Ovary (tissue), 9 donors: Measurements from ENCODE around the gene TRIM3. TPM values are rescaled to one million over a fixed set of nuclear protein-coding genes. Genes with fewer than 3 reads are reported as not detected.

Experiments
- DNase-seq, 5 donors: peaks; one replicate each; pipeline ENCODE4 v3.0.0-alpha.2; 2019 to 2020
- H3K27ac ChIP-seq, 2 donors: fragments of 200-600 bp; one replicate each; pipeline versions ENCODE4 v1.5.1 to v1.8.0; 2019 to 2022
- H3K27me3 ChIP-seq: fragments of 200-600 bp; one replicate; pipeline ENCODE4 v1.8.0; 2022
- H3K36me3 ChIP-seq: fragments of 200-600 bp; sonication (generic); one replicate; pipeline ENCODE4 v1.5.1; 2019
- H3K4me1 ChIP-seq: one replicate; pipeline ENCODE4 v1.8.1; 2013; ENCODE audit warnings: mild to moderate bottlenecking, moderate library complexity; ENCODE audit not compliant: insufficient read depth
- H3K4me3 ChIP-seq: fragments of 200-600 bp; sonication (generic); one replicate; pipeline ENCODE4 v1.5.1; 2017
- H3K9me3 ChIP-seq, 2 donors: fragments of 200-600 bp in 1 of 2; sonication (generic) in 1 of 2; one replicate each; pipeline versions ENCODE4 v1.5.1 to v1.8.1; 2013 to 2019; ENCODE audit warnings: mild to moderate bottlenecking in 1 of 2, moderate library complexity in 1 of 2
- CTCF ChIP-seq, 3 donors: fragments of 450-650 bp in 2 of 3; fragments of 200-600 bp in 1 of 3; IDR thresholded peaks; one replicate each; pipeline versions ENCODE4 v1.5.1 to v1.8.0; 2016 to 2022; ENCODE audit warnings: antibody characterized with exemption in 3 of 3, mild to moderate bottlenecking in 1 of 3
- EP300 ChIP-seq: sonication (generic); formaldehyde crosslinking; IDR thresholded peaks from one replicate; pipeline ENCODE4 v1.6.1; 2017; ENCODE audit warnings: antibody characterized with exemption
- POLR2A ChIP-seq: fragments of 450-650 bp; IDR thresholded peaks from one replicate; pipeline ENCODE4 v1.6.1; 2017; ENCODE audit warnings: antibody characterized with exemption, mild to moderate bottlenecking, moderate library complexity
- WGBS, 3 donors: extraction: QIAGEN DNeasy Blood & Tissue Kit in 1 of 3; methylation state at CpG; one replicate each; pipeline versions ENCODE4 v1.1.5 to v1.1.7; 2013 to 2017; 5-methylcytosine and 5-hydroxymethylcytosine counted together
- intact Hi-C, 4 donors: fragments of 100-400 bp; cut with DNase I; formaldehyde crosslinking; loops; one replicate each; pipeline versions ENCODE4 v1.11.0 to v1.15.1; 2022 to 2023
- polyA plus RNA-seq, 2 donors: library from polyadenylated mRNA; stranded (reverse); fragments of 200-250 nt in 1 of 2; fragments of 350-450 nt in 1 of 2; fragmentation: Illumina TruSeq in 1 of 2; extraction: RNeasy Lipid Tissue Mini Kit (QIAGEN cat#74804) in 1 of 2; gene quantifications; one replicate each; pipeline ENCODE4 v1.2.3, GENCODE V29; 2013 to 2014
- total RNA-seq, 7 donors: library from RNA; depleted of rRNA in 2 of 7; stranded (reverse); fragments of >200 nt in 2 of 7; fragmentation: NEBNext Ultra II Directional in 3 of 7; extraction: Animal tissue kit (Norgen Biotek cat#: 25700) in 3 of 7; gene quantifications; one replicate each; pipeline versions ENCODE4 v1.1.0 to v1.2.4, GENCODE V29; 2016 to 2023
- donor health status: DM: no; HTN: no; CAD: no; lungs with moderate emphysema.
- donor health status: DM: no; HTN: no; CAD: no.
- donor health status: Bipolar disorder and iron deficiency.
- donor health status: DM: yes; HTN: yes; CAD: no.
- donor health status: DM: no; HTN: no; CAD: no.
- donor health status: DM: yes; HTN: yes; CAD: no.

The TRIM3 gene
- total and polyA plus RNA-seq, 9 donors, result 9.7 to 27.4 (median 18.4) TPM

DNA sequence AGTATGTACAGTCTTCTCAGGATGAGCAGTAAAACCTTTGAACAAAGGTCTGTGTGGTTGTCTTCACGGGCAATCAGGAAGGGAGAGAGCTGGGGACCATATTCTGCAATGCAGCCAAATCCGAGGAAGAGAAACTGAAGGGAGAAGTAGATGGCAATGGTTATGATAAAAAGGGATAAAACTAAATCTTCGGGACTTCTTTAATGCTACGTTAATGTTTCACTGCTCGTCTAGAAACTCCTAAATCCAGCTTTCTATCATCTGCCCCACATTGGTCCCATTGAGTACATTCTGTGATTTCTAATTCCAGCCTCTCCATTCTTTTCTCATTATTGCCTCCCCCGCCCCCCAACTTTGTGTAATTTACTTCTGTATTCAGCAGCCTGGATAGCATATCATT, 9.3 kb upstream of the TRIM3 start:
- Histone ChIP-seq H3K4me3 (no peak overlapping the region), H3K4me1 (peaks cover 9% of the 10 kb centered on the region), H3K27ac (no peak overlapping the region), H3K27me3 (no peaks in the 10 kb centered on the region), H3K36me3 (no peaks in the 10 kb centered on the region), H3K9me3 (no peaks in the 10 kb centered on the region)
- 83 to 87% (median 84%) methylated on average over 6 of the region's 6 CpGs for WGBS, 3 donors
- no peak for TF ChIP-seq CTCF (IDR thresholded peaks at IDR 0.05)
- no peak for TF ChIP-seq EP300
- TF ChIP-seq POLR2A, result no peak
- intact Hi-C loops, result loop anchor here in 1 of 4 donors (5.0 kb wide), 1 partner anchor 134 kb away; the partner anchor contains the start of gene TPP1
- no peak for DNase-seq

DNA sequence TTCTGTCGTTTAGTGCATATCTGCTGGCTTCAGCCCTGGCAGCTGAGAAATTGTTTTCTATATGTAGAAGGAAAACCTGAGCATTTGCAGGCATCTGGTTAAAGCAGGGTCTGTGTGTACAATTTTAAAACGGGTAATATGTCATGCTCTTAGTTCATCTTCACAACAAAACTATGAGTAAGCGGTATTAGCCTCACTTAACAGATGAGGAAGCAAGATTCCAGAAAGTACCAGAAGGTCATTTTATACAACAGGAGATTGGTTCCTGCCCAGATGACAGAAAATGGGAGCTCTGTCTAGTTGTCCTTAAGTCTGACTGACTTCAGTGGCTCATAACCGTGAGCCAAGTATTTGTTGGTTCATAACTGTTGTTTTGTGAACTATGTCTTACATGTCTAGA, 8.7 kb upstream of the TRIM3 start:
- H3K4me1 ChIP-seq, result peaks cover 9% of the 10 kb centered on the region
- H3K27me3 ChIP-seq, result no peaks in the 10 kb centered on the region
- WGBS, 3 donors, result 71 to 77% (median 74%) methylated on average over 4 of the region's 4 CpGs
- H3K4me3 ChIP-seq, result peak overlapping the region; percentile 67
- intact Hi-C loops, result loop anchor here in 1 of 4 donors (5.0 kb wide), 1 partner anchor 135 kb away; the partner anchor contains the start of gene TPP1
- DNase-seq, result no peak
- H3K36me3 ChIP-seq, result no peaks in the 10 kb centered on the region
- no peak overlapping the region for H3K27ac ChIP-seq
- TF ChIP-seq EP300 (no peak), CTCF (IDR thresholded peaks at IDR 0.05) (no peak), POLR2A (no peak)
- H3K9me3 ChIP-seq, result no peaks in the 10 kb centered on the region

GRCh38 chr11:6481924-6482275, 8.2 kb upstream of the TRIM3 start:
- H3K27me3 ChIP-seq, result no peaks in the 10 kb centered on the region
- intact Hi-C loops, result loop anchor here in 1 of 4 donors (5.0 kb wide), 1 partner anchor 135 kb away; the partner anchor contains the start of gene TPP1
- H3K9me3 ChIP-seq, result no peaks in the 10 kb centered on the region
- 0 to 11% (median 3%) methylated on average over 13 of the region's 13 CpGs for WGBS, 3 donors
- DNase-seq, result no peak
- H3K4me3 ChIP-seq, result peak overlapping the region; percentile 67
- TF ChIP-seq POLR2A, result no peak
- TF ChIP-seq CTCF (IDR thresholded peaks at IDR 0.05), result no peak
- TF ChIP-seq EP300, result no peak
- peaks cover 9% of the 10 kb centered on the region for H3K4me1 ChIP-seq
- peak overlapping the region; percentile 63 to 90 for H3K27ac ChIP-seq
- no peaks in the 10 kb centered on the region for H3K36me3 ChIP-seq

DNA sequence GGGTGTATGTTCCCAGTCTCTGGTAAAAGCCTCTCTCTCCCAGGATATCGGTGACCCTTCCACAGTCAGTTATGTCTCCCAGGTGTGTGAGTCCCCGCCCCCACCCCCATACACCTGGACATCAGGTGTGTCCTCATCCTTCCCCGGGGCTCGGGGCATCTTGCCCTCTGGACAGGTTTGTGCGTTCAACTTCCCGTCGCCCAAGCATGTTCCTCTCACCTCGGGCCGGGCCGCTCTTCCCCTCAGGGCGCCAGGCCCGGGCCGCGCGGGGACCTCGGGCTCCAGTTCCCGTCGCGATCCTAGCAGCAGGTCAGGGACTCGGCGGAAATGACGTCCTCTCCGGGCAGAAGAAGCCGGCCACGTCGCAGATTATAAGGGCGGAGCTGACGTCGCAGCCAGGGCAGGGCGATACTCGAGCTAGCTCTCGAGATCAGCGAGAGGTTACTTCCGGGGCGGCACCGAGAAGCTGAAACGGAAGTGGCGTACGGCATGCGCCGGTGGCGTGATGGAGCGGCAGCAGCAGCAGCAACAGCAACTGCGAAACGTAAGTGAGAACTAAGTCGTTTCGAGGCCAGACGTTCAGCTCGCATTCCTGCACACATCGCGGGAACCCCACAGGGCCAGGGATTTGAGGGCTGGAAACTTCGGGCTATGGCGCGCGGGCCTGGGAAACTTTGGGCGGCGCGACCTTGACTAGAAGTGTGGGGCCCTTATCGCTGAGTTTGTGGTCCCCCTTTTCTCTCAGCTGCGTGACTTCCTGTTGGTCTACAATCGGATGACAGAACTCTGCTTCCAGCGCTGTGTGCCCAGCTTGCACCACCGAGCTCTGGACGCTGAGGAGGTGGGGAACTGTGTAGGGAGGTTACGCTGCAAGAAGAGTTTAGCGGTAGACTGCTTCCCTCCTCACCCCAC, 7.5 kb upstream of the TRIM3 start, which contains the start of the genes ARFIP2 and TIMM10B:
Gene ARFIP2 (minus strand): TSS at position 320 of the 912 bp plus-strand sequence. CDS start 910 bp downstream, outside the sequence.
Gene TIMM10B (plus strand): TSS at position 490 of the 912 bp plus-strand sequence. CDS start 16 bp downstream, at position 506.
- H3K36me3 ChIP-seq, result no peaks in the 10 kb centered on the region
- peak; percentile 97 to 98 (median 98) for DNase-seq
- peaks cover 9% of the 10 kb centered on the region for H3K4me1 ChIP-seq
- no peaks in the 10 kb centered on the region for H3K27me3 ChIP-seq
- peak within 1 kb of the TSS; percentile 63 to 90 for H3K27ac ChIP-seq
- intact Hi-C loops, result loop anchor here in 1 of 4 donors (5.0 kb wide), 1 partner anchor 136 kb away; the partner anchor contains the start of gene TPP1
- 0 to 2% (median 0%) methylated on average over 64 to 66 of the region's 66 CpGs for WGBS, 3 donors
- TF ChIP-seq CTCF (IDR thresholded peaks at IDR 0.05) (no peak), POLR2A (peak; percentile 93), EP300 (peak; percentile 13)
- no peaks in the 10 kb centered on the region for H3K9me3 ChIP-seq
- peak within 1 kb of the TSS; percentile 67 for H3K4me3 ChIP-seq
